Hematopoietic multipotent progenitor cell (in vitro differentiated cells): Measurements from ENCODE around the gene TMCC1. TPM values are rescaled to one million over a fixed set of nuclear protein-coding genes. Genes with fewer than 3 reads are reported as not detected.

ENCODE experiments used
- DNase-seq, 3 donors: peaks; one replicate each; pipeline ENCODE4 v3.0.0-alpha.2; 2011 to 2015; ENCODE audit warnings: low read depth in 2 of 3, low spot score in 2 of 3
- small RNA-seq: library from RNA; depleted of rRNA; stranded (forward); fragments of <200 nt; gene quantifications from one replicate; pipeline ENCODE3, GENCODE V24; 2012
- total RNA-seq: library from RNA; depleted of rRNA; stranded (reverse); fragments of >200 nt; gene quantifications from one replicate; pipeline ENCODE4 v1.2.3, GENCODE V29; 2012

TMCC1 gene
- total RNA-seq, 1 donor: 9.4 TPM

- no peak for DNase-seq
Observed at GRCh38 chr3:129603991-129604749, 289.3 kb downstream of the TMCC1 start.

DNA sequence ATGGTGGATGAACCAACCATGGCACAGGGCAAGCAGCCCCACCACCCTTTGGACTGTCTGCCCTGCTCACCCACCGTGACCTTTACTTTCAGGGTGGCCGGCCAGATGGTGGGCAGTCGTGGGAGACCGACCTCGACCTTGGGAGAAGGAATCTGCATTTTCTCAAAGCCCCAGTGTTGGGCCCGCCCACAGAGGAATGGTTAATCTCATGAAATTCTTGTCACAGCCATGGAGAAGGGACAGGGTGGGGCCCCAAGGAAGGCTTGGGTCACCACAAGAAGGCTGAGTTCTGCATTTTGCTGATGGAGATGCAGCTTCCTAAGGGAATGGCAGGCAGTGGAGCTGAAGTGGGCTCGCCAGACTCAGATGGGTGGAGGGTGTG, 290.0 kb downstream of the TMCC1 start:
- DNase-seq: no peak

DNA sequence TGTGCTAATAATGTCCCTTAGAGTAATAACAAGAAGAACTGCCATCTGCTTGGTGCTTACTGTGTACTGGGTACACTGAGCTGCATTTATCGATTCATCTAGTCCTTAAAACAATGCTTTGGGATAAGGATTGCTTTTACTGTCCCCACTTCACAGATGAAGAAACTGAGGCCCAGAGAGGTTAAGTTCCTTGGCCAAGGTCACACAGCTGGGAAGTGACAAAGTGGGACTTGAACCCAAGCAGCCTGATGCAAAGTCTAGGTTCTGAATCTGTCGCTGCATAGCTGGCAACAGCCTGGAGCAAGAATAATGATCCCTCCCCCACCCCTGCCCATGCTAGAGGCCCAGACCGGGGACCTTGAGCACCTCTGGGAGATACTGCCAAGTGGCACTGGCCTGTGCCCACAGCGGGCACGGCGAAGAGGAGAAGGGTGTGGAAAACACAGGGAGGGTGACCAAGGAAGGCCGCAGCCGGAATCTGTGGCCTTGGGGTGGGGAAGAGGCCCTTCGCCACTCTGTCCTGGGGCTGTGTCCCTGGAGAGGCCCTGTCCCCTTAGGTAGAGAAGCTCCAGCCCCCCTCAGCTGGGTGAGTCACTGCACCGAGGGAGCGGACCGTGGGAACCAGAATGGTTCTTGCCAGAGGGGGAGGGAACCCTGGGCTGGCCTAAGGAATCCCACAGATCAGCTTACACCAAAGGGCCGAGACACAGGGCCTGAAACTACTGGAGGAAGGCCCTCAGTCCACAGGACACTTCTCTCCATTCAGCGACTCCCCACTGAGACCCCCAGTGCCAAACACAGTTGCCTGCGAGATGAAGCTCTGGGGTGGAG, 290.6 kb downstream of the TMCC1 start:
- no peak for DNase-seq

GRCh38 chr3:129602309-129602708, 291.2 kb downstream of the TMCC1 start:
- DNase-seq: no peak

- DNase-seq: no peak
Observed at GRCh38 chr3:129601713-129602112, 291.8 kb downstream of the TMCC1 start.

DNA sequence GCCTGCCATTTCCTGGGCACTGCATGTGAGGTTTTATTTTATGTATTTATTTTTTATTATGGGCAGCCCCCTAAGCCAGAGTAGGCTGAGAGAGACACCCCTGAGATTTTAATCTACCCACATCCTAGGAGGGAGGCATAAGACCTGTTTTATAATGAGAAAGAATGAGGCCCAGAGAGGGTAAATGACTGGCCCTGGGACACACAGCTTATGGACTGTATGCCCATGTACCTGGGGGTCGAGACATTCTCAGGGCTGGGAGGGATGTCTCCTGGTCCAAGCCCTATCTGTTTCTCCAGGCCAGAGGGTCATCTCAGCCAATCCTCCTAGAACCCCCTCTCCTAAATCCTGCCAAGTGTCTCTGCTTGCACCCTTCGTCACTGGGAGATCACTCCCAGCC, 293.2 kb downstream of the TMCC1 start:
- no peak for DNase-seq

- DNase-seq: peak in 2 of 3 donors; percentile 87 to 88
Observed at GRCh38 chr3:129599607-129600006, 293.9 kb downstream of the TMCC1 start.

- no peak for DNase-seq
Observed at GRCh38 chr3:129599073-129599472, 294.4 kb downstream of the TMCC1 start.

GRCh38 chr3:129598484-129598883, 295.0 kb downstream of the TMCC1 start:
- DNase-seq: no peak

DNA sequence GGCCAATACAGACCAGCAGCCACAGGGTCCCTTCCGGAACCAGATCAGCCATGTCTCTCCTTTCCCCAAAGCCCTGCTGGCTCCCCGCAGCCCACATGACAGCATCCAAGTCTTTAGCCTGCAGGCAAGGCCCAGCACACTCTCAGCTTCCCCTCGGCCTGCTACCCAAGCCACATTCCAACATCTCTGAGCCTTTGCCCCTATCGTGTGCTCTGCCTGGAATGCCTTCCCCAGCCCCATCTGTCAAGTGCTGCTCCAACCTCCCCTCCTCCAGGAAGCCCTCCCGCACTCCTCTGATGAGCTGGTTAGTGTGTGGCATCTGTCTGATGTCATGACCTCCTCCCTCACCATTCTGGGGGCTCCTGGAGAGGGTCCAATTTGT, 295.5 kb downstream of the TMCC1 start:
- DNase-seq: no peak

Small RNA genes within 50 kb of the gene (small RNA-seq; reads per million reads assigned to genes)
- gene RF00026: not detected
- gene RNY3P13: not detected

Other genes with a start within 250 kb of the TMCC1 start
- gene TRH, start 81.0 kb upstream of the TMCC1 start, total RNA-seq: 6.5 TPM
- gene ALG1L2, start 188.1 kb upstream of the TMCC1 start, total RNA-seq: not detected